ENCODE data around the gene CCDC88A.
A peak's percentile ranks its signal among the peaks of the same experiment; 100 is the strongest.
"Not testable (repeated sequence)": the region's sequence is repeated elsewhere in the genome, so short reads cannot be mapped to it uniquely, and the experiment has no call there.

CCDC88A gene

DNA sequence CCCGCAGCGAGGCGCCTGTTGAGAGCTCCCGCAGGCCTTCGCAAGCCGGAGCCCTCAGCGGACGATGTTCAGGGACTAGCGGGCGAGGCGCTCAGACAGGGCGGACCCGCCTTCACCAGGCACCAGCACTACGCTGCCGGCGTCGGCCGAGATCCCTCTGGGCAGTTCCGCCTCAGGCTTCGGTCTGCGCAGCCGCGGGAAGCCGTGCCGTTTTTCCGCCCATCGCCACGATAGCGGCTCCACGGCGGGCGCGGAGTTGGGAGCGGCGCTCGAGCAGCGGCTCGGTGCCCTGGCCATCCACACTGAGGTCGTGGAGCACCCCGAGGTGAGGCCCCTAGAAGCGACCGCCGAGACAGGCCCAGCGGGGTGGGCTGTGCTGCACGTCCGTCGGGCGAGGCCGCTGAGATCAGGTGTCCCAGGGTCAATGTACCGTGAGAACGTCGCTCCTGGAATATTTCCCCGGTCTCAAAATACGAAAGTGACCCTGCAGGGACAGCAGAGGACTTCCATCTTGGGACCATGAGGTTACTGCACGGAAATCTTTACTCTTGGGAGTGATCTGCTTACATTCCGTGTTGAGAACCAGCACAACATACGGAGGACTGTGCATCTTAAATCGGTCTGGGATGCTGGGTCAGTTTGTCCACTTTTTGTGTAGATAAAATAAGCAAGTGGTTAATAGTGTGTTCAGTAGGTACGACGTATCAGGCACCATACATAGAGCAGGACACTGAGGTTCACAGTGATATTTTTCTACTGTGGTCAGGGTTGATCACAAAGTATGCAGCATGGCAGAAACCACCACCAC is 137.3 kb downstream of the CCDC88A start:
- DNase-seq = peak; percentile 96

DNA sequence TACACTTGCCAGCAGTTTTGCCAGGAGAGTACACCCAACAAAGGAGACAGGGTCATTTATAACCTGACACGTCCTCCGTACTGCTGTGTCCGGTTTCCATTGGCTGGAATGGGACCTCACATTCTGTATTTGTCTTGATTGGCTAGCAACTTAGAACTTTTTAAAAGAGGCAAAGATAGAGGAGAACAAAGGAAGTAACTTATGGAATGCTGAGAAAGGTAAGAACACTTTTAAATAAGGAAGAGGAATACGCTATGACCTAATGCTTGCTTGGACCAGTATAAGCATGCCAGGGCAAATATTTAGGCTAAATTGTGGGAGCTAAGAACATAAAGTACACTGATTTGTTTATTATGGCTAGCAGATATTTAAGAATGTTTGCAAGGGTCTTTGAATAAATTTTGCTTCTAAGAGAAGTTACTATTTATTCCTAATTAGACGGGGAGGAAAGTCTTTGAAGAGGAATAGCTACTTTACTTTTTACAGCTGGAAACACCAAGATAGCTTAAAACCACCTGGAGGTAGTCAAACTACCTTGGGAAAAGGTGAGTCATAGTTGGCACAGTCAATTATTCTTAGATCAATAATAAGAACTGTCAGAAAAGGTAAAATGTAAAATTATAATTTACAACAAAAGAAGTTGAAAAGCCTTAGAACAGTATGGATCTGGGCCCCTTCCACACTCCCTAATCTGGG is 138.7 kb downstream of the CCDC88A start:
- not testable (repeated sequence) for DNase-seq

DNA sequence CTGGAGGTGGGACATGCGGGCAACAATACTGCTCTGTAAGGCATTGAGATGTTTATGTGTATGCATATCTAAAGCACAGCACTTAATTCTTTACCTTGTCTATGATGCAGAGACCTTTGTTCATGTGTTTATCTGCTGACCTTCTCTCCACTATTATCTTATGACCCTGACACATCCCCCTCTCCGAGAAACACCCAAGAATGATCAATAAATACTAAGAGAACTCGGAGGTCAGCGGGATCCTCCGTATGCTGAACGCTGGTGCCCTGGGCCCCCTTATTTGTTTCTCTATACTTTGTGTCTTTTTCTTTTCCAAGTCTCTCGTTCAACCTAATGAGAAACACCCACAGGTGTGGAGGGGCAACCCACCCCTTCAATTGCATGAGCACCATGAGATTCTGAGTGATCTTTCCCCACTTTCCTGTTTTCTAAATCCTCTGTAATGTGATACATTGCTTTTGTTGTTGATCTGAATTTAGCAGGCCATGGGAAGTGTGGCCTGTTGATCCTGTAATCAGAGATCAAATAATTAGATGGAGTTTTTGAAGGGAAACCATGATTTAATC is 139.7 kb downstream of the CCDC88A start:
- not testable (repeated sequence) for DNase-seq

DNA sequence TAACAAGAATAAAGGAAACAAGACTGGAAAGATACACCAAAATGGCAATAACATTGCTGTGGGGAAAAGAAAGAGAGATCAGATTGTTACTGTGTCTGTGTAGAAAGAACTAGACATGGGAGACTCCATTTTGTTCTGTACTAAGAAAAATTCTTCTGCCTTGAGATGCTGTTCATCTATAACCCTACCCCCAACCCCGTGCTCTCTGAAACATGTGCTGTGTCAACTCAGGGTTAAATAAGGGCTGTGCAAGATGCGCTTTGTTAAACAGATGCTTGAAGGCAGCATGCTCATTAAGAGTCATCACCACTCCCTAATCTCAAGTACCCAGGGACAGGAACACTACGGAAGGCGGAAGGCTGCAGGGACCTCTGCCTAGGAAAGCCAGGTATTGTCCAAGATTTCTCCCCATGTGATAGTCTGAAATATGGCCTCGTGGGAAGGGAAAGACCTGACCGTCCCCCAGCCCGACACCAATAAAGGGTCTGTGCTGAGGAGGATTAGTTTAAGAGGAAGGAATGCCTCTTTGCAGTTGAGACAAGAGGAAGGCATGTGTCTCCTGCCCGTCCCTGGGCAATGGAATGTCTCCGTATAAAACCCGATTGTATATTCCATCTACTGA is 140.3 kb downstream of the CCDC88A start:
- not testable (repeated sequence) for DNase-seq

DNA sequence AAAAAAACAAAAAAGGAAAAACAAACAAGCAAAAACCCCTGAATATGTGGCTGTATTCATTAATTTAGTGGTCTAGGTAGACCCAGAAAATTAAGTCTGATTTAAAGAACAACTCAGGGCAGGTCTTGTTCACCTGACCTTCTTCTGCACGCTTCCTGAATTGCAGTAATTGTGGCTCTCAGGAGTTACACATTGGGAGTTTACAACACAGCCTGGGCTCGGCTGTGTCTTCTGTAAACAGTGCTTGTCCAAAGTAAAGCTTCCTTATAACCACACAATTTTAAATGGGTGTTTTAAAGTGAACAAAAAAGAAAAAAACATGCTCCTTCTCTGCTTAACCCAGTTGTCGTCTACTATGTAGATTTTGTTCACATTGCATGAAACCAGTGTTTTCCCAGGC is 142.3 kb downstream of the CCDC88A start:
- no peak for DNase-seq

DNA sequence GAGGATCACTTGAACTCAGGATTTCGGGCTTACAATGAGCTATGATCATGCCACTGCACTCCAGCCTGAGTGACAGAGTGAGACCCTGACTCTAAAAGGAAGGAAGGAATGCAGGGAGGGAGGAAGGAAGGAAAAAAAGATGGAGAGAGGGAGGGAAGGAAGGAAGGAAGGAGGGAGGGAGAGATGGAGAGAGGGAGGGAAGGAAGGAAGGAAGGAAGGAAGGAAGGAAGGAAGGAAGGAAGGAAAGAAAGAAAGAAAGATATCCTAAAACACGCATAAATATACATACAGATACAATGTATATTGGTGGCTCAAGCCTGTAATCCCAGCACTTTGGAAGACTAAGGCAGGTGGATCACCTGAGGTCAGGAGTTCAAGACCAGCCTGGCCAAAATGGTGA is 145.3 kb downstream of the CCDC88A start:
- DNase-seq = not testable (repeated sequence)

DNA sequence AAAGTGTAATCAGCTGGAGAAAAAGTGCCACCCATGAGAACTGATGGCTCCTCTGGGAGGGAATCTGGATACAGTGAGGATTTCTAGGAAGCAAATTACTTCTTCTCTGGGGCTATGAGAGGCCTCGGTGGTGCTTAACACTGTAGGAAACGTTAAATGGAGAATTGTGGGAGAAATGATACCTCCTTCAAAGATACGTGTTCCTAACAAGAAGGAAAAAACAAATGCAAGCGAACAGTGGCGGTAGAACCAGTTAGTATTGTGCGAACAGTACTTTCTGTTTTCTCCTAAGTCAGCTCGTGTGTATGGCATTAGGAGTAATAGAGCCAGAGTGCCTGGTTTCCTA is 150.0 kb downstream of the CCDC88A start:
- DNase-seq = peak; percentile 43

DNA sequence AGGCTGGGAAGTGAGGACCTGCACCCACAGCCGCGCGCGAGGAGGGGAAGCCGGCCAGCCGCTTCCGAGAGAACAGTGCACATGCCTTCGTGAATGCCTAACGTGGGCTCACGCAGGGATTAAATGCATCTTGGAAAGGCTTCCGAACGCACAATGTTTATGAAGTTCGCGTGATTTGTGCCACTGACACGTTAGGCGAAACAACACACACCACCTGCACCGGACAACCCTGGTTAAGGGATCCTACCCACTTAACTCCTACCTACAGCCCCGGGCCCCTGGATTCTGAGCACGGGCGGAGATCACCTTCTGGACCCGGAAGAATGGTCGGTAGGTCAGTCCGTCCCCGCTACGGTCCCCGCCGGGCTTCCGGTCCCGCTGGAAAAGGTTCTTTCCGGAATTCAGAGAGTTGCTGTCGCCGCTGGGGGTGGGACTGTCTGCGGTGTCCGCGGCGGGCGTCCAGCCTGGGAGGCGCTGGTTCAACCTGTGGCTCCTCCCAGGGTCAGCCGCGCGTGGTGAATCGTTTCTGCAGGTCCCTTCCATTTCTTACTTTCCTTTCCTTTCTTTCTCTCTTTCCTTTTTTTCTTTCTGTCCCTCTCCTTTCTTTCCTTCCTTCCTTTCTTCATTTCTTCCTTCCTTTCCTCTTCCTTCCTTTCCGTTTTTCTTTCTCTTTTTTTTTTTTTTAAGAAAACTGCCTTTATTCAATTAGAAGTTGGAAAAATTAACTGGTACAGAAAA is 150.6 kb downstream of the CCDC88A start, which contains the start of gene MTIF2:
TSS of gene MTIF2 (minus strand) at position 325 of the 738 bp plus-strand sequence. CDS start 5,373 bp downstream, outside the sequence.
- peak; percentile 98 for DNase-seq

DNA sequence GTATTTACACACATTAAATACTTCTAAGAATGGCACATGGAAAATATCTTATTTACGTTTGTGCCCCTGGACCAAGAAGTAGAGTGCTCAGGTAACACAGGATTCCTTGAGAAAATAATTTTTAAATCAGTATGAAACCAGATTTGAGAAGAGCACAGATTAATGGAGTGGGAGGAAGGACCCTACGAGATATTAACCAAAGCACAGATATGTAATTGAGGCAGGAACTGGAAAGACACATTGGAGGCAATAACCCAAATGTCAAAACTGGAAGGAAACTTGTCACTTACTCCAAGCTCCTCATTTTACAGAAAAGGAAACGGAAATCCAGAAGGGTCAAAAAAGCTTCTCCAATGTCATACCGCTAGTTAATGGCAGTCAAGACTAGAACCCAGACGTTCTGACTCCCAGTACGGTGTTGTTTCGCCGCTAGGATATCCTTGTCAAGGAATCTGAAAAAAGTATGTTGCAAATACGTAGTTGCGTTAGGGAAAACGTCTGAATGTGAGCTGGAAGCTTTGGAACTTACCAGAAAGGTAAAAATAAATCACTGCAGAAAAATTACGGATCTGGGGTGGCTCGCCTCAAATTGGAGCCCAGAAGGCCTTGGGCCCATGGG is 151.3 kb downstream of the CCDC88A start:
- DNase-seq = peak; percentile 28

DNA sequence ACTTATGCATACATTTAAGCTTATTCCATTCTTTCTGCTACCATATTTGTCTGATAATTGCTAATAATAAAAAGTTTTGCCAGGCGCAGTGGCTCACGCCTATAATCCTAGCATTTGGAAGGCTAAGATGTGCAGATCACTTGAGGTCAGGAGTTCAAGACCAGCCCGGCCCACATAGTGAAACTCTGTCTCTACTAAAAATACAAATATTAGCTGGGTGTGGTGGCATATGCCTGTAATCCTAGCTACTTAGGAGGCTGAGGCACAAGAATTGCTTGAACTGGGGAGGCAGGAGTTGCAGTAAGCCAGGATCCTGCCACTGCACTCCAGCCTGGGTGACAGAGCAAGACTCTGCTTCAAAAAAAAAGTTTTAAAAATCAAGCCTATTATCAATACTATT is 160.1 kb downstream of the CCDC88A start:
- DNase-seq = not testable (repeated sequence)

DNA sequence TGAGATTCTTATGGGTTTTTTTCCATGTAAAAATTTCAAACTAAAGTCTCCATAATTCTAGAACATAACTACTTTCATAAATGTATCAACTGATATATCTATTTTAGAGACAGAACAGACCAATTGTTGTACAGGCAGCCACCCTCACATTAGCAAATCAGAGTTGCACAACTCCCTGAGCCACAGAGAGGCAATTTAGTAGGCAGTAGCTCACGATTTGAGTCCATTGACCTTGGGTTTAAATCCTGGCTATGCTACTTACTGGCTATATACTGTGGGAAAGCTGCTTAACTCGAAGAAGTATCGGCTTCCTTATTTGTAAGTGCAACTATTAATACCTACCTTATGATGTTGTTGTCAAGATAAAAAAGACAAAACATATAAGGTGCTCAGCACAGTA is 166.8 kb downstream of the CCDC88A start:
- DNase-seq = no peak

DNA sequence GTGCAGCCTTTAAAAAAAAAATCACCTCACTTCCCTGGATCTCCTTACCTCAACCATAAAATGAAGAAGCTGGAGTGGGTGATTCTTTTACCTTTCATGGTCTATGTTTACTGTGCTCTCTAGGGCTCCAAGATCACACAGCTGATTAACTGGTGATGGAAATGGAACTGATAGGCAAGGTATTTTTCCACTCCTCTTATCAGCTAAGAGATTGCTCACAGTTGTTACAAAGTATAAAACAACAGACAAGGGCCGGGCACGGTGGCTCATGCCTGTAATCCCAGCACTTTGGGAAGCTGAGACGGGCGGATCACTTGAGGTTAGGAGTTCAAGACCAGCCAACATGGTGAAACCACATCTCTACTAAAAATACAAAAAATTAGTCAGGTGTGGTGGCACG is 172.6 kb downstream of the CCDC88A start:
- no peak for DNase-seq

DNA sequence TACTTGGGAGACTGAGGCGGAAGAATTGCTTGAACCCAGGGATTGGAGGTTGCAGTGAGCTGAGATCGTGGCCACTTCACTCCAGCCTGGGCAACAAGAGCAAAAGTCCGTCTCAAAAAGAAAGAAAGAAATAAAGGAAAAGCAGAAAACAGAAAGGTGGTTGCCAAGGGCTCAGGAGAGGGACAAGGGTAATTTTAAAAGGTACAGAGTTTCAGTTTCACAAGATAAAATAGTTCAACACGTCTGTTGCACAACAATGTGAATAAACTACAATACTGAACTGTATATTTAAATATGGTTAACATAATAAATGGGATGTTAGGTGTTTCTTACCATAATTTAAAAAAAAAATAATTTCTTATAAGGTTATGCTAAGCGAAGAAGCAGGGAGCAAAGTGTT is 174.2 kb downstream of the CCDC88A start:
- DNase-seq = no peak

DNA sequence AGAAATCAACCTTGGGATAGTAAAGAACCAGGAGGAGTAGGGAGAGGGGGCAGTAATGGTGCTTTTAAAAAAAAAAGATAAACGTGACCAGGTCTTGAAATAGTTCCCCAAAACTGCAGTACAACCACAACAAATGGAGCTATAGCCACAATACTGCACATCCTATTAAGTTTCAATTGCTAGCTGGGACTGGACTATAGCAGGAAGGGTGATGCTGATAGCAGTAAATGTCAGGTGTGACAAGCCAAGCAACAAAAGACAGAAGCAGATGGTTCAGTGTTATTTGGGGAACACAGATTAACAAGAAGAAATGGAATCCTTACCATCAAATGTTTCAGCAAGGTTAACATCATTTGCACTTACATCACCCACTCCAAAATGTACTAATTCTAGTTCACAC is 177.0 kb downstream of the CCDC88A start:
- DNase-seq = no peak

DNA sequence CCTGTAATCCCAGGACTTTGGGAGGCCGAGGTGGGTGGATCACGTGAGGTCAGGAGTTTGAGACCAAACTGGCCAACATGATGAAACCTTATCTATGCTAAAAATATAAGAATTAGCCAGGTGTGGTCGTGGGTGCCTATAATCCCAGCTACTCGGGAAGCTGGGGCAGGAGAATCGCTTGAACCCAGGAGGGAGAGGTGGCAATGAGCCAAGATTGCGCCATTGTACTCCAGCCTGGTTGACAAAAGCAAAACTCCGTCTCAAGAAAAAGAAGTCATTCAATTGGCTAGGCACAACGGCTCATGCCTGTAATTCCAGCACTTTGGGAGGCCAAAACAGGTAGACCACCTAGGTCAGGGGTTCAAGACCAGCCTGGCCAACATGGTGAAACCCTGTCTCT is 178.1 kb downstream of the CCDC88A start:
- DNase-seq = not testable (repeated sequence)

DNA sequence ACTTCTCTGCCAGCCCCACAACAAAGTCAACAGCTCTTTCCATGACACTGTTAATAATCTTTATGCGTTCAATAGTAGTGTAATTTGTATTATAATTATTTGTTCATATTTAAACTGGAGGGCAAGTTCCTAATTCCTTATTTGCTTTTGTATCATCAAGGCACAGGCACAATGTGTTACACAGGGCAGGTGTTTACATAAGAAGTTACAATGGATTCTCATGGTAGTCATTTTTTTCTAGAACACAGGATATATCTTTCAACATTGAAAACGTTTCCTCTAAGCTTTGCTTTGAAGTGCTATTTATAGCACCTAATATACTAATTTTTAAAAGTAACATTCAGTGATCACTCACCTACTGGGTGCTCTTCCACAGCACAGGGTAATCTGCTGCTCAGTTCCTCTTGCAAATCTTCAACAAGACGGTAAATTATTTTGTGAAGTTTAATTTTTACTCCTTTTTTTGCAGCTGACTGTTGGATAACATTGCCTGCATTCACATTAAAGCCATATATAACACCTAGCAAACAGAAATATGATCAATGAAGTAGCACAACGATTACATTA is 179.9 kb downstream of the CCDC88A start:
- no peak for DNase-seq
